ENCODE measurements around the gene ZNF335. TPM values are rescaled to one million over a fixed set of nuclear protein-coding genes. Genes with fewer than 3 reads are reported as not detected.

Gene ZNF335
- total and polyA plus RNA-seq, 2 of the 13 experiments (the other 11 are each of a cell fraction or from before 2014, with no cell fraction given) = 9.7 to 13.7 TPM

GRCh38 chr20:45951925-45952834 lies 19.8 kb downstream of the ZNF335 start (continued):
- TF ChIP-seq KDM4B (CRISPR knock-in tag; IDR thresholded peaks at IDR 0.05) (no peak), ZSCAN9 (CRISPR knock-in tag; IDR thresholded peaks at IDR 0.05; ENCODE audit: borderline replicate concordance) (no peak), NRL (CRISPR knock-in tag; IDR thresholded peaks at IDR 0.05; ENCODE audit: borderline replicate concordance) (0 out of 2 replicates have a peak, but pooled peaks have one; percentile 6), POLR2A (IDR thresholded peaks at IDR 0.05; ENCODE audit: insufficient read depth in 1 of 2, low read depth in 2 of 2, low read length in 2 of 2) (no peak), ZNF607 (CRISPR knock-in tag; IDR thresholded peaks at IDR 0.05; ENCODE audit: borderline replicate concordance) (no peak), ASH2L (IDR thresholded peaks at IDR 0.05; ENCODE audit: insufficient read length, low read depth, low read length) (no peak), AHR (CRISPR knock-in tag; IDR thresholded peaks at IDR 0.05) (no peak)
- TF ChIP-seq, protein P1, sequence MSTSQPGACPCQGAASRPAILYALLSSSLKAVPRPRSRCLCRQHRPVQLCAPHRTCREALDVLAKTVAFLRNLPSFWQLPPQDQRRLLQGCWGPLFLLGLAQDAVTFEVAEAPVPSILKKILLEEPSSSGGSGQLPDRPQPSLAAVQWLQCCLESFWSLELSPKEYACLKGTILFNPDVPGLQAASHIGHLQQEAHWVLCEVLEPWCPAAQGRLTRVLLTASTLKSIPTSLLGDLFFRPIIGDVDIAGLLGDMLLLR (CRISPR knock-in tag; IDR thresholded peaks at IDR 0.05) = no peak

- no peak overlapping the region for H3K4me3 ChIP-seq (replicated peaks in 1 of 3; ENCODE audit: insufficient read depth in 1 of 3, low read depth in 2 of 3, low read length in 3 of 3)
- in situ Hi-C loops (cut with HindIII; ENCODE audit: extremely low pct_ligation_motif_present, low pct_unique_long_range_greater_than_20kb) = no loop called here
- ChIA-PET CTCF (ENCODE audit: low intra/inter-chr PET ratio, low total read pairs) (no interaction called here), POLR2A (interaction anchor here (1.6 to 7.5 kb wide), 3 partner anchors 8 to 59 kb away, joined by 4 to 201 read pairs (median 60); partner anchors contain the start of genes CTSA, NEURL2 and PCIF1)
- 99% methylated on average over 9 of the region's 9 CpGs for WGBS (ENCODE audit: low lambda C conversion rate)
- H3K9ac ChIP-seq (ENCODE audit: insufficient read depth, low read depth, low read length) = no peak overlapping the region
- H3K27me3 ChIP-seq (ENCODE audit: control insufficient read depth in 1 of 2, insufficient read depth in 2 of 2, low read length in 2 of 2) = no peaks in the 10 kb centered on the region
- FAIRE-seq (no peak), DNase-seq (ENCODE audit: low spot score) (no peak), ATAC-seq (no peak)
- no peak overlapping the region for H2AFZ ChIP-seq (ENCODE audit: low read length)
- no peak overlapping the region for H3K4me2 ChIP-seq (ENCODE audit: low read depth, low read length)
- TSS peak; percentile 21 for BruUV-seq (replicated peaks)
- intact Hi-C loops (cut with micrococcal nuclease; ENCODE audit: unreplicated experiment) = no loop called here
- H3K27ac ChIP-seq (ENCODE audit: extremely low read length, insufficient read depth, low read length) = no peak overlapping the region
- H3K79me2 ChIP-seq (ENCODE audit: insufficient read depth, low read length) = no peaks in the 10 kb centered on the region
- peaks cover 39 to 72% of the 10 kb centered on the region in 2 experiments for H3K36me3 ChIP-seq (replicated peaks in 1 of 2; ENCODE audit: control insufficient read depth in 1 of 2, insufficient read depth in 2 of 2, low read length in 2 of 2)
- H3K4me1 ChIP-seq (ENCODE audit: insufficient read depth, low read length) = peaks cover 29% of the 10 kb centered on the region
- no peaks in the 10 kb centered on the region for H3K9me3 ChIP-seq (ENCODE audit: low read length)
- no peaks in the 10 kb centered on the region for H4K20me1 ChIP-seq (ENCODE audit: insufficient read depth, low read length)
- TF ChIP-seq ETV6 (CRISPR knock-in tag; conservative IDR thresholded peaks at IDR 0.05) (no peak), ZNF768 (CRISPR knock-in tag; IDR thresholded peaks at IDR 0.05) (no peak), ZNF446 (CRISPR knock-in tag; IDR thresholded peaks at IDR 0.05) (no peak), NRL (CRISPR knock-in tag; IDR thresholded peaks at IDR 0.05; ENCODE audit: borderline replicate concordance) (0 out of 2 replicates have a peak, but pooled peaks have one; percentile 66), AGO1 (IDR thresholded peaks at IDR 0.05; ENCODE audit: low read depth, low read length, poor library complexity, severe bottlenecking) (peak; percentile 80), ZNF747 (CRISPR knock-in tag; IDR thresholded peaks at IDR 0.05; ENCODE audit: borderline replicate concordance) (no peak), KAT7 (CRISPR knock-in tag; IDR thresholded peaks at IDR 0.05; ENCODE audit: borderline replicate concordance) (no peak), FUBP1 (CRISPR knock-in tag; IDR thresholded peaks at IDR 0.05; ENCODE audit: borderline replicate concordance) (no peak), ERF (CRISPR knock-in tag; IDR thresholded peaks at IDR 0.05) (0 out of 2 replicates have a peak, but pooled peaks have one; percentile 20)
- TF ChIP-seq, protein P2, sequence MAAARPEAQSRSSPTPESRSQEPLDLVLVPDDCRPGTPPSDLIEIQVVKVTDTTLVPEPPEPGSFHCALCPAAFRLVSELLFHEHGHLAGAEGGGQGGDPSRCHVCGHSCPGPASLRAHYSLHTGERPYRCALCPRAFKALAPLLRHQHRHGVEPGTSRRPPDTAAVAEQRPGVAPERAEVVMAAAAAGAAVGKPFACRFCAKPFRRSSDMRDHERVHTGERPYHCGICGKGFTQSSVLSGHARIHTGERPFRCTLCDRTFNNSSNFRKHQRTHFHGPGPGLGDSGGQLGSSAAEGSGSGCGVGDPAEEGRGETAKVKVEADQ (CRISPR knock-in tag; IDR thresholded peaks at IDR 0.05; ENCODE audit: borderline replicate concordance) = no peak
- TF ChIP-seq, protein P3, sequence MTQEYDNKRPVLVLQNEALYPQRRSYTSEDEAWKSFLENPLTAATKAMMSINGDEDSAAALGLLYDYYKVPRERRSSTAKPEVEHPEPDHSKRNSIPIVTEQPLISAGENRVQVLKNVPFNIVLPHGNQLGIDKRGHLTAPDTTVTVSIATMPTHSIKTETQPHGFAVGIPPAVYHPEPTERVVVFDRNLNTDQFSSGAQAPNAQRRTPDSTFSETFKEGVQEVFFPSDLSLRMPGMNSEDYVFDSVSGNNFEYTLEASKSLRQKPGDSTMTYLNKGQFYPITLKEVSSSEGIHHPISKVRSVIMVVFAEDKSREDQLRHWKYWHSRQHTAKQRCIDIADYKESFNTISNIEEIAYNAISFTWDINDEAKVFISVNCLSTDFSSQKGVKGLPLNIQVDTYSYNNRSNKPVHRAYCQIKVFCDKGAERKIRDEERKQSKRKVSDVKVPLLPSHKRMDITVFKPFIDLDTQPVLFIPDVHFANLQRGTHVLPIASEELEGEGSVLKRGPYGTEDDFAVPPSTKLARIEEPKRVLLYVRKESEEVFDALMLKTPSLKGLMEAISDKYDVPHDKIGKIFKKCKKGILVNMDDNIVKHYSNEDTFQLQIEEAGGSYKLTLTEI (CRISPR knock-in tag; conservative IDR thresholded peaks at IDR 0.05) = no peak
These were observed 21.7 kb downstream of the ZNF335 start for GRCh38 chr20:45950330-45950646.

Data from HepG2 (cell line).